ENCODE measurements around the gene UFD1. TPM values are rescaled to one million over a fixed set of nuclear protein-coding genes. Genes with fewer than 3 reads are reported as not detected.
A peak's percentile ranks its signal among the peaks of the same experiment; 100 is the strongest.

Gene UFD1
- total and polyA plus RNA-seq, 9 of the 15 experiments (the other 6 are each of a cell fraction or from before 2014, with no cell fraction given): 238 to 645 (median 363) TPM

DNA sequence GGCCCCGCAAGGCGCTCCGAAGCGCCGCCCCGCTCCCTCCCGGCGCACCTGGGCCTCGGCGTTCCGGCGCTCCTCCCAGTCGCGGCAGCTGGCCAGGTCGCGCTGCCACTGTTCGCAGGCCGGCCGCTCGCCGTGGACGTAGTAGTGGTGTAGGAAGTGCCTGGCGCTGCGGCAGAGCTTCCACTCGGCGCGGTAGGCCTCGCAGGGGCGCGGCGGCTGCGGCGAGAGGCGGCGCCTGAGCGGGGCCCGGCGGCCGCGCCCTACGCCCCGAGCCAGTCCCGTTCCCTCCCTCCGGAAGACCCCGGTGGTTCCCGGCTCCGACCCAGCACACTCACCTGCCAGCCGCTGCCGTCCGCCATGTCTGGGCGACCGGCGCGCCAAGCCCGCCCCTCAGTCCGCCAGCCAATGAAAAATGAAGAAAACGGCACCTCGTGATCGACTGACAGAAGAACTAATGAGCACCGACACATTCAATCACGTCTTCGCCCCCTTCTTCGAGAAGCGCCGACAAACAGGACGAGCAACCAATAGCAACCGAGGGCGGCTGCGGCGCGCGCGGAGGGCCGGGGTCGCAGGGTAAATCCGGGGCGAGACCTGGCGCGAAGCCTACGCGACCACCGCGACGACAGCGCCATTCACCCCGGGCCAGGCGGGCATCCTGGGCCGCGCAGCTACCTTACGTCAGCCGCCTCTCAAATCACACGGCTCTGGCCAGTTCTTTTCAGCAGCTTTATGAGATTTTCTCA, 31.5 kb downstream of the UFD1 start, which contains the start of gene C22orf39 (continued):
- TF ChIP-seq, protein P1, sequence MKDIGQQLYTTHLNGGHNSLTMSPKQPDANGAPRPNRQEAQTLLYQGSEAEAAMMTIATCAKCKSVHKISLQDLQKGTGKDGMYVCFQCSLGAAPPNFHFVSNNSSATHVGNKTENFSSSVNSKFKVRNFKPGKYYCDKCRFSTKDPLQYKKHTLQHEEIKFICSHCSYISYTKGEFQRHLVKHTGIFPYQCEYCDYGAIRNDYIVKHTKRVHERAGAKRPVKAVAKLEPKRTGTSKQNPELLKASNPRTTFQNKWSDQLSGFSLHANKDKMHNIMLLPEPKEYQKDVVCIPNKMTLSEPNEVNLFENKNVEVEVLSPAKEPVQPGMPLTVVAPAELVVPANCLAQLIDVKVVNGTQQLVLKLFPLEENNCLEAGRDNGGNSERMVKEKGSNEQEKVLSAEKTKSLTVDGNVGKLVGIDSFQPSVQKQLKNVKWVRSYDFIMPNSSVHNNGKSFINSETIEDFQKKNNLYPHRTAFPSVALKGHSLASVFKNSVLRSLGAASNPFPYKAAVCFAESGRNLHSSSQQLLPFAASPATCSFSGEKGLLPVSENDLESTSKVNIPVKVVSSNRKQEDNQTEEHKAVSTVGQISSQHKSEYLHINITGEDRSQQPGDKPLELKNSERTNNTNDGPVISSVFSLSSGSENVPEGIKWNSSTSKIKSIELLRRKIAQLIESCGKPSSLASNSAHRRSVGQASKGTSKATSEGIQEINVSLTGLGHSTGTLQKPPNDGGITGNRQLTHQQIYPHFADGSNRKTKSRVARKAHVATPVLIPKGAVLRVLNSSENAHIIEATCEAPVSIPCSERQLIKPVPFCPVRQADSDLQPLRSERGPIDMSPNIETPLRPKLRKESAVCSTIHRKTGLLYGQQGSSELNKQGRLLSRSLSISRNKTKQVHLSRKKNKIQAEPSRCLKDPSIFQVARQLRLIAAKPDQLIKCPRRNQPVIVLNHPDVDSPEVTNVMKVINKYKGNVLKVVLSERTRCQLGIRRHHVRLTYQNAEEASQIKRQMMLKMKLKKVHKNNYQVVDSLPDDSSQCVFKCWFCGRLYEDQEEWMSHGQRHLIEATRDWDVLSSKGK (CRISPR knock-in tag; IDR thresholded peaks at IDR 0.05): no peak
- TF ChIP-seq SMAD2 (IDR thresholded peaks at IDR 0.05; ENCODE audit: low read depth, low read length) (no peak), MAX (CRISPR knock-in tag; IDR thresholded peaks at IDR 0.05) (no peak), ZNF583 (CRISPR knock-in tag; IDR thresholded peaks at IDR 0.05) (peak; percentile 92), ZBTB5 (IDR thresholded peaks at IDR 0.05) (no peak), SIX5 (IDR thresholded peaks at IDR 0.05; ENCODE audit: borderline replicate concordance in 1 of 2, insufficient read depth in 1 of 2, low read depth in 1 of 2, low read length in 2 of 2) (peak in 1 of 2 experiments; percentile 1; a peak in 2 of 4 replicates), SREBF1 (IDR thresholded peaks at IDR 0.05; ENCODE audit: borderline replicate concordance, low read depth, low read length) (no peak), PHF8 (IDR thresholded peaks at IDR 0.05; ENCODE audit: borderline replicate concordance, low read length) (peak; percentile 99), MTA3 (IDR thresholded peaks at IDR 0.05; ENCODE audit: borderline replicate concordance) (peak; percentile 97), NFATC3 (IDR thresholded peaks at IDR 0.05) (no peak), OTX1 (CRISPR knock-in tag; IDR thresholded peaks at IDR 0.05) (peak; percentile 68), DEAF1 (CRISPR knock-in tag; IDR thresholded peaks at IDR 0.05) (no peak), ZKSCAN1 (IDR thresholded peaks at IDR 0.05; ENCODE audit: low read depth, low read length) (no peak), PHB2 (IDR thresholded peaks at IDR 0.05; ENCODE audit: low read depth) (no peak), SAFB2 (IDR thresholded peaks at IDR 0.05; ENCODE audit: borderline replicate concordance, low read depth, low read length, severe bottlenecking) (no peak), MIER1 (IDR thresholded peaks at IDR 0.05; ENCODE audit: low read depth) (no peak), BRF1 (IDR thresholded peaks at IDR 0.05; ENCODE audit: borderline replicate concordance, extremely low read depth, insufficient read length) (no peak)
- TF ChIP-seq, protein P2, sequence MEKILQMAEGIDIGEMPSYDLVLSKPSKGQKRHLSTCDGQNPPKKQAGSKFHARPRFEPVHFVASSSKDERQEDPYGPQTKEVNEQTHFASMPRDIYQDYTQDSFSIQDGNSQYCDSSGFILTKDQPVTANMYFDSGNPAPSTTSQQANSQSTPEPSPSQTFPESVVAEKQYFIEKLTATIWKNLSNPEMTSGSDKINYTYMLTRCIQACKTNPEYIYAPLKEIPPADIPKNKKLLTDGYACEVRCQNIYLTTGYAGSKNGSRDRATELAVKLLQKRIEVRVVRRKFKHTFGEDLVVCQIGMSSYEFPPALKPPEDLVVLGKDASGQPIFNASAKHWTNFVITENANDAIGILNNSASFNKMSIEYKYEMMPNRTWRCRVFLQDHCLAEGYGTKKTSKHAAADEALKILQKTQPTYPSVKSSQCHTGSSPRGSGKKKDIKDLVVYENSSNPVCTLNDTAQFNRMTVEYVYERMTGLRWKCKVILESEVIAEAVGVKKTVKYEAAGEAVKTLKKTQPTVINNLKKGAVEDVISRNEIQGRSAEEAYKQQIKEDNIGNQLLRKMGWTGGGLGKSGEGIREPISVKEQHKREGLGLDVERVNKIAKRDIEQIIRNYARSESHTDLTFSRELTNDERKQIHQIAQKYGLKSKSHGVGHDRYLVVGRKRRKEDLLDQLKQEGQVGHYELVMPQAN (IDR thresholded peaks at IDR 0.05; ENCODE audit: borderline replicate concordance): no peak
